ENCODE data around the gene CREBBP. TPM values are rescaled to one million over a fixed set of nuclear protein-coding genes. Genes with fewer than 3 reads are reported as not detected.
A peak's percentile ranks its signal among the peaks of the same experiment; 100 is the strongest.

Gene CREBBP
- total and polyA plus RNA-seq, 5 donors: 19.0 to 46.4 (median 38.0) TPM

- H3K9me3 ChIP-seq (ENCODE audit: control insufficient read depth, low read length): no peaks in the 10 kb centered on the region
- H3K27ac ChIP-seq (ENCODE audit: low read length): no peak overlapping the region
- ATAC-seq (no peak), DNase-seq (peak in 1 of 3 donors; percentile 7)
- H3K27me3 ChIP-seq (ENCODE audit: control insufficient read depth, insufficient read depth): no peaks in the 10 kb centered on the region
- WGBS: 95% methylated on average over 7 of the region's 7 CpGs
- intact Hi-C loops (cut with DNase I): loop anchor here in 3 of 4 donors (5.0 to 10.0 kb wide), 2 partner anchors 65 to 188 kb away; no protein-coding TSS in a partner anchor
- H3K4me3 ChIP-seq (ENCODE audit: low read length): no peak overlapping the region
- peaks cover 2% of the 10 kb centered on the region for H3K4me1 ChIP-seq (ENCODE audit: control insufficient read depth, insufficient read depth, low read length)
Measured at GRCh38 chr16:3689731-3690130, 190.8 kb downstream of the CREBBP start.

GRCh38 chr16:3687792-3688191 lies 192.7 kb downstream of the CREBBP start:
- ATAC-seq (no peak), DNase-seq (no peak)
- Histone ChIP-seq H3K27me3 (ENCODE audit: control insufficient read depth, insufficient read depth) (no peaks in the 10 kb centered on the region), H3K4me3 (ENCODE audit: low read length) (no peak overlapping the region), H3K27ac (ENCODE audit: low read length) (no peak overlapping the region), H3K4me1 (ENCODE audit: control insufficient read depth, insufficient read depth, low read length) (peaks cover 2% of the 10 kb centered on the region), H3K9me3 (ENCODE audit: control insufficient read depth, low read length) (no peaks in the 10 kb centered on the region)
- 76% methylated on average over 9 of the region's 9 CpGs for WGBS
- intact Hi-C loops (cut with DNase I): loop anchor here in 1 of 4 donors (10.0 kb wide), 1 partner anchor 67 kb away; no protein-coding TSS in a partner anchor

GRCh38 chr16:3687021-3687420 lies 193.5 kb downstream of the CREBBP start:
- peaks cover 2% of the 10 kb centered on the region for H3K4me1 ChIP-seq (ENCODE audit: control insufficient read depth, insufficient read depth, low read length)
- no peaks in the 10 kb centered on the region for H3K27me3 ChIP-seq (ENCODE audit: control insufficient read depth, insufficient read depth)
- 86% methylated on average over 7 of the region's 7 CpGs for WGBS
- ATAC-seq: no peak
- H3K4me3 ChIP-seq (ENCODE audit: low read length): no peak overlapping the region
- H3K9me3 ChIP-seq (ENCODE audit: control insufficient read depth, low read length): no peaks in the 10 kb centered on the region
- no peak for DNase-seq
- intact Hi-C loops (cut with DNase I): loop anchor here in 1 of 4 donors (10.0 kb wide), 1 partner anchor 68 kb away; no protein-coding TSS in a partner anchor
- no peak overlapping the region for H3K27ac ChIP-seq (ENCODE audit: low read length)

GRCh38 chr16:3681206-3681605 lies 199.3 kb downstream of the CREBBP start:
- no peaks in the 10 kb centered on the region for H3K9me3 ChIP-seq (ENCODE audit: control insufficient read depth, low read length)
- 62% methylated on average over 3 of the region's 3 CpGs for WGBS
- peak; percentile 52 to 67 for ATAC-seq
- intact Hi-C loops (cut with DNase I): loop anchor here in 1 of 4 donors (10.0 kb wide), 1 partner anchor 74 kb away; no protein-coding TSS in a partner anchor
- H3K27me3 ChIP-seq (ENCODE audit: control insufficient read depth, insufficient read depth): no peaks in the 10 kb centered on the region
- no peak overlapping the region for H3K4me3 ChIP-seq (ENCODE audit: low read length)
- H3K4me1 ChIP-seq (ENCODE audit: control insufficient read depth, insufficient read depth, low read length): no peaks in the 10 kb centered on the region
- DNase-seq: peak in 1 of 3 donors; percentile 64
- H3K27ac ChIP-seq (ENCODE audit: low read length): no peak overlapping the region

GRCh38 chr16:3677994-3678393 lies 202.5 kb downstream of the CREBBP start:
- DNase-seq: no peak
- Histone ChIP-seq H3K9me3 (ENCODE audit: control insufficient read depth, low read length) (no peaks in the 10 kb centered on the region), H3K4me1 (ENCODE audit: control insufficient read depth, insufficient read depth, low read length) (no peaks in the 10 kb centered on the region), H3K27me3 (ENCODE audit: control insufficient read depth, insufficient read depth) (no peaks in the 10 kb centered on the region), H3K27ac (ENCODE audit: low read length) (no peak overlapping the region), H3K4me3 (ENCODE audit: low read length) (no peak overlapping the region)
- no peak for ATAC-seq
- intact Hi-C loops (cut with DNase I): no loop called here
- WGBS: 95% methylated on average over 11 of the region's 11 CpGs

GRCh38 chr16:3675601-3676130 lies 204.8 kb downstream of the CREBBP start:
- Histone ChIP-seq H3K27me3 (ENCODE audit: control insufficient read depth, insufficient read depth) (no peaks in the 10 kb centered on the region), H3K27ac (ENCODE audit: low read length) (no peak overlapping the region), H3K9me3 (ENCODE audit: control insufficient read depth, low read length) (no peaks in the 10 kb centered on the region), H3K4me1 (ENCODE audit: control insufficient read depth, insufficient read depth, low read length) (no peaks in the 10 kb centered on the region), H3K4me3 (ENCODE audit: low read length) (no peak overlapping the region)
- intact Hi-C loops (cut with DNase I): no loop called here
- WGBS: 81% methylated on average over 24 of the region's 24 CpGs
- ATAC-seq (peak in 1 of 2 donors; percentile 20), DNase-seq (peak in 1 of 3 donors; percentile 52)

Other genes starting within 250 kb of the CREBBP start
- gene DNASE1, start 226.0 kb downstream of the CREBBP start, total RNA-seq: 10 to 100 TPM in 1 of 4 donors, 1 to 10 TPM in 3; 3.4 to 10.7 (median 6.1) TPM
- 8.1 TPM for gene DNASE1, start 226.0 kb downstream of the CREBBP start, polyA plus RNA-seq
- gene TRAP1, start 163.2 kb downstream of the CREBBP start, total RNA-seq: 100 to 1,000 TPM in 1 of 4 donors, 10 to 100 TPM in 3; 88.6 to 108 (median 96.7) TPM
- 71.0 TPM for gene TRAP1, start 163.2 kb downstream of the CREBBP start, polyA plus RNA-seq
- gene ADCY9, start 235.7 kb upstream of the CREBBP start, total RNA-seq: 10 to 100 TPM; 25.9 to 31.4 (median 28.9) TPM
- gene ADCY9, start 235.7 kb upstream of the CREBBP start, polyA plus RNA-seq: 13.0 TPM